Common myeloid progenitor, CD34-positive (primary cell): Measurements from ENCODE around the gene GPRC5C.

Experiments
- CTCF ChIA-PET: fragments of 350-600 bp; sonication (Branson Sonifier 250); formaldehyde crosslinking; loops from one replicate; lab custom pipeline; 2021; ENCODE audit warnings: antibody characterized with exemption; lab: Charles Lee
- POLR2A ChIA-PET: fragments of 350-600 bp; sonication (Branson Sonifier 250); formaldehyde crosslinking; loops from one replicate; lab custom pipeline; 2021; ENCODE audit warnings: antibody characterized with exemption; lab: Charles Lee
- DNase-seq, 3 donors: peaks; one replicate each; pipeline versions ENCODE4 v3.0.0 to v3.0.0-alpha.2; 2013
- H3K27ac ChIP-seq, 2 experiments: 1 replicate in 1 of 2; 2 replicates in 1 of 2; pipeline ENCODE4 v1.7.0; 2013; ENCODE audit warnings: inconsistent platforms in 2 of 2, low read length in 2 of 2, mild to moderate bottlenecking in 2 of 2, low read depth in 1 of 2, moderate library complexity in 1 of 2; ENCODE audit not compliant: severe bottlenecking in 2 of 2, insufficient read depth in 1 of 2, poor library complexity in 1 of 2
- H3K27me3 ChIP-seq, 5 experiments: replicated peaks in 2 of 5; 1 replicate in 3 of 5; 2 replicates in 2 of 5; pipeline versions ENCODE4 v1.6.1 to v1.7.0; 2013; ENCODE audit warnings: low read length in 4 of 5, mild to moderate bottlenecking in 2 of 5, moderate library complexity in 2 of 5, inconsistent platforms in 1 of 5; ENCODE audit not compliant: insufficient read depth in 5 of 5, control insufficient read depth in 4 of 5
- H3K36me3 ChIP-seq, 4 experiments: 1 replicate in 2 of 4; 2 replicates in 2 of 4; pipeline versions ENCODE4 v1.6.1 to v1.7.0; 2013; ENCODE audit warnings: low read length in 3 of 4, control low read depth in 1 of 4, mild to moderate bottlenecking in 1 of 4; ENCODE audit not compliant: control insufficient read depth in 4 of 4, insufficient read depth in 4 of 4
- H3K4me1 ChIP-seq, 4 experiments: 1 replicate in 3 of 4; 2 replicates in 1 of 4; pipeline versions ENCODE4 v1.6.1 to v1.7.1; 2013; ENCODE audit warnings: low read length in 3 of 4, mild to moderate bottlenecking in 3 of 4, control low read depth in 1 of 4, inconsistent platforms in 1 of 4, moderate library complexity in 1 of 4; ENCODE audit not compliant: control insufficient read depth in 4 of 4, insufficient read depth in 4 of 4; ENCODE audit errors: control extremely low read depth in 1 of 4
- H3K4me3 ChIP-seq, 7 experiments: 1 replicate in 4 of 7; 2 replicates in 3 of 7; pipeline versions ENCODE4 v1.5.1 to v1.7.0; 2013; ENCODE audit warnings: mild to moderate bottlenecking in 7 of 7, low read length in 6 of 7, moderate library complexity in 6 of 7, inconsistent platforms in 2 of 7, low read depth in 2 of 7, control low read depth in 1 of 7; ENCODE audit not compliant: insufficient read depth in 4 of 7, control insufficient read depth in 1 of 7; ENCODE audit errors: extremely low read depth in 1 of 7
- H3K9me3 ChIP-seq, 5 experiments: 1 replicate in 4 of 5; 2 replicates in 1 of 5; pipeline versions ENCODE4 v1.6.1 to v1.7.1; 2013; ENCODE audit warnings: low read length in 4 of 5, mild to moderate bottlenecking in 2 of 5, inconsistent platforms in 1 of 5, low read depth in 1 of 5, moderate library complexity in 1 of 5; ENCODE audit not compliant: control insufficient read depth in 4 of 5, insufficient read depth in 2 of 5; ENCODE audit errors: control extremely low read depth in 1 of 5
- WGBS: methylation state at CpG from one replicate; pipeline ENCODE4 v1.1.5; 2013; ENCODE audit not compliant: insufficient coverage; 5-methylcytosine and 5-hydroxymethylcytosine counted together

Gene GPRC5C

GRCh38 chr17:74389937-74390679, 41.8 kb upstream of the GPRC5C start:
- Histone ChIP-seq H3K4me3 (no peak overlapping the region), H3K4me1 (peaks cover 0 to 17% (median 11%) of the 10 kb centered on the region in 4 experiments), H3K9me3 (peaks cover 0 to 2% (median 0%) of the 10 kb centered on the region in 5 experiments), H3K27ac (no peak overlapping the region), H3K27me3 (no peaks in the 10 kb centered on the region), H3K36me3 (no peaks in the 10 kb centered on the region)
- no peak for DNase-seq
- WGBS: 90% methylated on average over 1 of the region's 2 CpGs
- POLR2A ChIA-PET: no interaction called here
- CTCF ChIA-PET: interaction anchor here (1.0 to 2.1 kb wide), 5 partner anchors 9 to 101 kb away, joined by 3 to 8 read pairs (median 5); no protein-coding TSS in a partner anchor

GRCh38 chr17:74390680-74391653, 40.9 kb upstream of the GPRC5C start:
- Histone ChIP-seq H3K36me3 (no peaks in the 10 kb centered on the region), H3K27me3 (no peaks in the 10 kb centered on the region)
- 88% methylated on average over 8 of the region's 11 CpGs for WGBS

GRCh38 chr17:74391771-74392170, 40.1 kb upstream of the GPRC5C start:
- Histone ChIP-seq H3K27ac (no peak overlapping the region), H3K36me3 (no peaks in the 10 kb centered on the region), H3K4me1 (peaks cover 0 to 18% (median 7%) of the 10 kb centered on the region in 4 experiments), H3K9me3 (peaks cover 0 to 2% (median 0%) of the 10 kb centered on the region in 5 experiments), H3K4me3 (no peak overlapping the region), H3K27me3 (no peaks in the 10 kb centered on the region)
- 6% methylated on average over 2 of the region's 5 CpGs for WGBS
- peak in 2 of 3 donors; percentile 47 to 53 for DNase-seq
- CTCF ChIA-PET: interaction anchor here (0.7 to 2.1 kb wide), 11 partner anchors 11 to 118 kb away, joined by 3 to 8 read pairs (median 4); no protein-coding TSS in a partner anchor
- POLR2A ChIA-PET: no interaction called here

More at GRCh38 chr17:74390680-74391653, 40.9 kb upstream of the GPRC5C start:
- POLR2A ChIA-PET: no interaction called here
- peaks cover 0 to 2% (median 0%) of the 10 kb centered on the region in 5 experiments for H3K9me3 ChIP-seq
- peaks cover 0 to 18% (median 11%) of the 10 kb centered on the region in 4 experiments for H3K4me1 ChIP-seq
- DNase-seq: no peak
- H3K27ac ChIP-seq: no peak overlapping the region
- H3K4me3 ChIP-seq: no peak overlapping the region
- CTCF ChIA-PET: interaction anchor here (0.8 to 2.1 kb wide), 11 partner anchors 10 to 119 kb away, joined by 3 to 8 read pairs (median 4); no protein-coding TSS in a partner anchor

DNA sequence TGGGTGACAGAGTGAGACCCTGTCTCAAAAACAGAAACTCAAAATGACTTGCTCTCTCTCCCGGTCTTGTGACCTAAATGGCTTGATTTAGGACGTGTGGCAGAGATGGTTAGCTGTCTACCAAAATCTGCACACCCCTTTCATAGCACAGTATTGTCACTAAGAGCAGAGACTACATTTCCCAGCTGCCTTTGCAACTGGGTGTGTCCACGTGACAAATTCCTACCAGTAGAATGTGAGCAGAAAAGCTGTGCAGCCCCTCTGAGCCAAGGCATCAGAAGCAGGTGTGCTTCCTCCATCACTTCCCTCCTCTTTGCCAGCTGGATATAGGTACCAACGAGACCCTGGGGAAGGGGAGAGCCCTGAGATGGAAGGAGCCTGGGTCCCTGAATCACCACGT, 39.0 kb upstream of the GPRC5C start:
- no peaks in the 10 kb centered on the region for H3K27me3 ChIP-seq
- ChIA-PET POLR2A (no interaction called here), CTCF (interaction anchor here (0.7 to 1.5 kb wide), 5 partner anchors 10 to 103 kb away, joined by 3 to 4 read pairs (median 3); no protein-coding TSS in a partner anchor)
- 95% methylated on average over 2 of the region's 5 CpGs for WGBS
- no peak for DNase-seq
- H3K27ac ChIP-seq: no peak overlapping the region
- no peaks in the 10 kb centered on the region for H3K36me3 ChIP-seq
- H3K9me3 ChIP-seq: peaks cover 0 to 2% (median 0%) of the 10 kb centered on the region in 5 experiments
- H3K4me1 ChIP-seq: peaks cover 0 to 18% (median 6%) of the 10 kb centered on the region in 4 experiments
- no peak overlapping the region for H3K4me3 ChIP-seq

DNA sequence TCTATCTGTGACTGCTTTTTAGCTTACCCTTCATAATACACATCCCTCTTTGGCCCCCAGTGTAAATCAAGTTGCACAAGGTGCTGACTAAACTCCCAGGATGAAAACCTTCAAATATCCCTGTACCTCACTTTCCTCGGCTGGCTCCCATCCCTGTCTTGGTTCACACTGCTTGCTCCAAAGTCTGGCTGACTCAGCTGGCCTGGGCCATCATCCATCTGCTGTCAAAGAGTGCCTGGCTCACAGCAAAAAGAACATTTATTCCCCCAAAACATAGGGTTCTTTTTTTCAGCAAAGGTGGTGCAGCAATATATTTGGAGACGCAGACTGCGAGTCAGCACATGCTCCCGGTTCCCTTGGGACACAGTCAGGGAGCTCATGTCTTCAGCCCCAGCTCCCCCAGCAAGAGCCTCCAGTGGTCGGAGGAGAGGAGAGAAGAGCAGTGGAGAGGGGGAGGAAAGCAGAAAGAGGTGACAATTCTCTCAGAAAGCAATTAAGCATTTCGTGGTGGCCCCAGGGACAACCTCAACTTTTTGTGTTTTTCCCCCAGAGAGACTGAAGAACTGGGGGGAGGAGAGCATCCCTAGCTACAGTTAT, 38.4 kb upstream of the GPRC5C start:
- Histone ChIP-seq H3K4me1 (peaks cover 0 to 18% (median 6%) of the 10 kb centered on the region in 4 experiments), H3K36me3 (no peaks in the 10 kb centered on the region), H3K27ac (no peak overlapping the region), H3K27me3 (no peaks in the 10 kb centered on the region), H3K4me3 (no peak overlapping the region), H3K9me3 (peaks cover 0 to 2% (median 0%) of the 10 kb centered on the region in 5 experiments)
- POLR2A ChIA-PET: no interaction called here
- CTCF ChIA-PET: interaction anchor here (0.8 to 1.5 kb wide), 8 partner anchors 10 to 99 kb away, joined by 3 to 4 read pairs (median 3); no protein-coding TSS in a partner anchor
- no peak for DNase-seq
- WGBS: 88% methylated on average over 4 of the region's 6 CpGs

- DNase-seq: no peak
- ChIA-PET CTCF (interaction anchor here (0.5 to 2.0 kb wide), 7 partner anchors 12 to 98 kb away, joined by 3 to 6 read pairs (median 3); no protein-coding TSS in a partner anchor), POLR2A (no interaction called here)
- no peak overlapping the region for H3K4me3 ChIP-seq
- 92% methylated on average over 9 of the region's 12 CpGs for WGBS
- no peak overlapping the region for H3K27ac ChIP-seq
- H3K9me3 ChIP-seq: peaks cover 0 to 2% (median 0%) of the 10 kb centered on the region in 5 experiments
- no peaks in the 10 kb centered on the region for H3K36me3 ChIP-seq
- H3K4me1 ChIP-seq: peaks cover 0 to 18% (median 6%) of the 10 kb centered on the region in 4 experiments
- no peaks in the 10 kb centered on the region for H3K27me3 ChIP-seq
These were observed 37.5 kb upstream of the GPRC5C start for GRCh38 chr17:74394275-74394950.
